ENCODE data around the gene SMAD6. TPM values are rescaled to one million over a fixed set of nuclear protein-coding genes. Genes with fewer than 3 reads are reported as not detected.

The SMAD6 gene
- total and polyA plus RNA-seq, 10 of the 15 experiments (the other 5 are each of a cell fraction or from before 2014, with no cell fraction given): under 0.01 to 0.10 (median 0.03) TPM; not detected in 7

GRCh38 chr15:66825139-66825538, 123.1 kb downstream of the SMAD6 start:
- Histone ChIP-seq H3K4me2 (ENCODE audit: control insufficient read depth, insufficient read depth) (no peak overlapping the region), H3K4me3 (no peak overlapping the region), H3K36me3 (ENCODE audit: control insufficient read depth in 2 of 2, insufficient read depth in 2 of 2, low read length in 1 of 2) (no peaks in the 10 kb centered on the region), H3K79me2 (ENCODE audit: control insufficient read depth, insufficient read depth, low read length) (no peaks in the 10 kb centered on the region), H3K9me3 (replicated peaks; ENCODE audit: control insufficient read depth, insufficient read depth, low read length) (no peaks in the 10 kb centered on the region), H3K27ac (ENCODE audit: control insufficient read depth, insufficient read depth) (no peak overlapping the region), H4K20me1 (ENCODE audit: control insufficient read depth, insufficient read depth) (no peaks in the 10 kb centered on the region), H3K4me1 (ENCODE audit: control insufficient read depth, insufficient read depth, low read length) (no peaks in the 10 kb centered on the region), H3K27me3 (replicated peaks in 1 of 2; ENCODE audit: control insufficient read depth in 2 of 2, insufficient read depth in 2 of 2, low read length in 1 of 2) (no peaks in the 10 kb centered on the region; a peak in 1 of 4 replicates), H2AFZ (ENCODE audit: control insufficient read depth, low read depth, low read length) (no peak overlapping the region), H3K9ac (ENCODE audit: control insufficient read depth, insufficient read depth, low read length) (no peak overlapping the region)
- no peak for FAIRE-seq
- WGBS (ENCODE audit: insufficient coverage, insufficient replicate concordance, low lambda C conversion rate, missing lambda C conversion rate): 35% methylated on average over 3 of the region's 3 CpGs
- no peak for DNase-seq (ENCODE audit: low read depth, low spot score)
- in situ Hi-C loops (cut with MboI): no loop called here
- BruUV-seq (replicated peaks): no TSS peak
- POLR2A ChIA-PET: no interaction called here
- TF ChIP-seq RFX5 (IDR thresholded peaks at IDR 0.05; ENCODE audit: low read depth, low read length): no peak
- no peak for TF ChIP-seq POLR2AphosphoS5 (IDR thresholded peaks at IDR 0.05; ENCODE audit: low read length)
- no peak for TF ChIP-seq KAT2A (conservative IDR thresholded peaks at IDR 0.05; ENCODE audit: control insufficient read depth, low read depth, low read length)
- no peak for TF ChIP-seq ZSCAN29 (IDR thresholded peaks at IDR 0.05)
- TF ChIP-seq CREM (IDR thresholded peaks at IDR 0.05; ENCODE audit: low read depth): no peak
- no peak for TF ChIP-seq ZBTB4 (CRISPR knock-in tag; IDR thresholded peaks at IDR 0.05)
- TF ChIP-seq FOS (IDR thresholded peaks at IDR 0.05; ENCODE audit: borderline replicate concordance, extremely low read depth, insufficient read length): no peak
- TF ChIP-seq YY1 (IDR thresholded peaks at IDR 0.05; ENCODE audit: low read depth, low read length): no peak
- TF ChIP-seq EED (IDR thresholded peaks at IDR 0.05; ENCODE audit: low read depth): no peak
- TF ChIP-seq ZNF592 (IDR thresholded peaks at IDR 0.05): no peak
- TF ChIP-seq LARP7 (IDR thresholded peaks at IDR 0.05): no peak
- SMC1A ChIA-PET (ENCODE audit: uncharacterized antibody, unreplicated experiment): no interaction called here
- ATAC-seq: no peak
- RAD21 ChIA-PET (ENCODE audit: unreplicated experiment): no interaction called here
- intact Hi-C loops (cut with micrococcal nuclease; ENCODE audit: unreplicated experiment): no loop called here
- CTCF ChIA-PET: interaction anchor here (1.1 to 3.7 kb wide), 3 partner anchors 9 to 27 kb away, joined by 4 to 12 read pairs (median 4); no protein-coding TSS in a partner anchor

Measured in GM12878 (cell line).